Measurements from ENCODE around the gene ANK3.

ANK3 gene

DNA sequence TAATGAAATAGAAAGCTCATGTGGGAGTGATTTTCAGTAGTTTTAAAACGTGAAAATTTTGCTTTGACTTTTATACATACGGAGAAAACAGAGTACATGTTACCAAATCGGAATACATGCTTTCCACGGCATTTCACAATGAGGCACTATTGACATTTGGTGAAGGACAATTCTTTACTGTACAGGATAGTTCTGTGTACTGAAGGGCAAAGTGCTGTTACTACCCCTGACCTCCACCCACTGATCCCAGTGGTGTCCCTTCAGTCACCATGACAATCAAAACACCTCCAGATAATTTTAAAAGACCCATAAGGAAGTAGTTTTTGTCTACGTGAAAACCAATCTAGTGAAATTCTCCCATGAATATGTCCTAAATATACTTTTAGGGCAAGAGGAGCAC lies 33.1 kb upstream of the ANK3 start:
- no peaks in the 10 kb centered on the region for H3K9me3 ChIP-seq (ENCODE audit: control insufficient read depth, insufficient read depth, low read length)
- 0 out of 2 replicates have a peak, but pooled peaks cover 2% of the 10 kb centered on the region for H3K4me1 ChIP-seq (ENCODE audit: insufficient read depth, low read length)
- H3K9ac ChIP-seq (ENCODE audit: low read depth, low read length): no peak overlapping the region
- H3K36me3 ChIP-seq (ENCODE audit: insufficient read depth, low read length): no peaks in the 10 kb centered on the region

DNA sequence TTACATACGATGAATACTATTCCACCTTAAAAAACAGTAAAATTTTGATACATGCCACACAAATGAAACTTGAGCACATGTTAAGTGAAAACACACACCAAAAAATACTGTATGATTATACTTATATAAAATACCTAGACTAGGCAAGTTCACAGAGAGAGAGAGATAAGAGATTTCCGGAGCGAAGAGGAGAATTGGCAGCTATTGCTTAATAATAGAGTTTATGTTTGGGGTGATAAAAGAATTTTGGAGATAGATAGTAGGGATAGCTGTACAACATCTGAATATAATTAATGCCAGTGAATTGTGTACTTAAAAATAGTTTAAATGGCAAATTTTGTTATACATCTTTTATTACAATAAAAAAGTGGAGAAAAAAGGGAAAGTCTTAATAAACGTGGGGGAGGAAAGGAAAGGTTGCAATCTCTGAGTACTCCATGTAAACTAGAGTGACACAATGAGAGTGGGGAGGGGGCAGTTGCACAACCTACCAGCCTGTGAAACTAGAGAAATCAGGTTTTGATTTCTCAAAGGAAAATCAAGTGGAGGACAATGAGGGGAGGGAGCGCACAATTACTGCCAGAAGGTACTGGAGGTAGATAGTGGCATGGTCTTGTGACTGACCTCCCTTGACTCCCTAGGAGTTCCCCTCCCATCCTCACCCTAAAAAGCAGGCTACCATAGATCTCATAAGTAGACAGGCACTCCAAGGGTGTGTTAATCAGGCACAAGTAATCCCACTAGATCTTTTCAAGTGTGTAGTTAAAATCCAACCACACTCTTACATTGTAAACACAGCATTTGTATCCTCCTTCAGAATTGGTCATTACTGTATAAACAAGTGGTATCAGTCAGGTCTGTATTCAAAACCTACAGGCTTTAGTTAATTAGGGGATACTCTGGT lies 31.6 kb upstream of the ANK3 start:
- no peak overlapping the region for H3K9ac ChIP-seq (ENCODE audit: low read depth, low read length)
- no peaks in the 10 kb centered on the region for H3K36me3 ChIP-seq (ENCODE audit: insufficient read depth, low read length)
- no peaks in the 10 kb centered on the region for H3K4me1 ChIP-seq (ENCODE audit: insufficient read depth, low read length)
- H3K9me3 ChIP-seq (ENCODE audit: control insufficient read depth, insufficient read depth, low read length): no peaks in the 10 kb centered on the region

DNA sequence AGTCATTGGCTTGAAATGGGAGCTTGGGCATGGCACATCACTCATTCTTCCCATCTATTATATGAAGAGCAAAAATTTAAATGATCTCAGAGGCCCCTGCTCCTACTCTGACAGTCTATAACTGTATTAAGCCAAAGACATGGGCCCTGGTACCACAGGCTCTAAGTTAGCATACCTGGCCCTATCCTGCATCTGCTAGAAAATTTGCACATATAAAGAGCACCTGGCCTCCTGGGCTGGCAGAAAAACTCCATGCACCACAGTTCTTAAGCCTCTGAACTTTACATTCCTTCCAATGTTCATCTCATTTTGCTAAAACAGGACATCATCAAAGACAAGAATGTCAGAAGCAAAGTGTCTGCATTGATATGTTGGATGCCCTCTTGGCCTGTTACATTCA lies 29.6 kb upstream of the ANK3 start:
- H3K4me1 ChIP-seq (ENCODE audit: insufficient read depth, low read length): peaks cover 6% of the 10 kb centered on the region; the same call in 1 of the 2 replicates
- no peaks in the 10 kb centered on the region for H3K9me3 ChIP-seq (ENCODE audit: control insufficient read depth, insufficient read depth, low read length)
- H3K36me3 ChIP-seq (ENCODE audit: insufficient read depth, low read length): no peaks in the 10 kb centered on the region
- H3K9ac ChIP-seq (ENCODE audit: low read depth, low read length): no peak overlapping the region

DNA sequence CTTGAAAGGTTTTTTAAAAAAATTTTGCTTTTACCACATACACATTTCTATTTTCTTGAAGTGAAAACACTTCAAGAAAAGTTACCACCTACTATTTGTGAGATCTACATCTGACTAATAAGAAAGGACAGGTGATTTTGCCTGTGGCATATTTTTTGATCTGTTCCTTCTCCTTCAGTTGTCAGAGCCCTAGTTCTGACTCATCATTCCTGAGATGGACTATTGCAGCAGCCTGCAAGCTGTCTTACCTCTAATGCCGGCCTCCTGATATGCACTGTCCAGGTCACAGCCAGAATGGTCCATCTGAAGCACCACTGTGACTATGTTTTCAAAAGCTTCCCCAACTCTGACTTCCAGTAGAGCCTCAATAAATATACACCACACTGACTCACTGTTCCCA lies 28.2 kb upstream of the ANK3 start:
- peaks cover 6% of the 10 kb centered on the region; the same call in 1 of the 2 replicates for H3K4me1 ChIP-seq (ENCODE audit: insufficient read depth, low read length)
- no peaks in the 10 kb centered on the region for H3K9me3 ChIP-seq (ENCODE audit: control insufficient read depth, insufficient read depth, low read length)
- H3K36me3 ChIP-seq (ENCODE audit: insufficient read depth, low read length): no peaks in the 10 kb centered on the region
- H3K9ac ChIP-seq (ENCODE audit: low read depth, low read length): no peak overlapping the region

DNA sequence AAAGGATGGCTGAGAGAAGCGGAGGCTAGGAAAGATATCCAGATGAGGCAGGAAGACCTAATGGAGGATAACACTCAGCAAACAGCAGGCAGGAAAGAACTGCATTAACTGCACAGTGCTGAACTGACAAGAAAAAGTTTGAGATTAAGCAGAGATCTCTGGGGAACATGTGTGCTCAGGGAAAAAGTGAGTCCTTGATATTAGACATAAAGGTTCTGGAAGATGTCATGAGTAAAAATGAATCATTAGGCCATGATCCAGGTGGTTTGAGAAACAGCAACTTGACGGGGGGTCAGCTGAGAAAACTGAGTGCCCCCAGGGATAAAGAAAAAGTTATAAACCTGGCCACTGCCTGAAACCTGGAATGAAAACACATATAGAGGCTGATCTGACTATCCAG lies 27.3 kb upstream of the ANK3 start:
- H3K9ac ChIP-seq (ENCODE audit: low read depth, low read length): no peak overlapping the region
- peaks cover 6% of the 10 kb centered on the region; the same call in 1 of the 2 replicates for H3K4me1 ChIP-seq (ENCODE audit: insufficient read depth, low read length)
- H3K9me3 ChIP-seq (ENCODE audit: control insufficient read depth, insufficient read depth, low read length): no peaks in the 10 kb centered on the region
- no peaks in the 10 kb centered on the region for H3K36me3 ChIP-seq (ENCODE audit: insufficient read depth, low read length)

DNA sequence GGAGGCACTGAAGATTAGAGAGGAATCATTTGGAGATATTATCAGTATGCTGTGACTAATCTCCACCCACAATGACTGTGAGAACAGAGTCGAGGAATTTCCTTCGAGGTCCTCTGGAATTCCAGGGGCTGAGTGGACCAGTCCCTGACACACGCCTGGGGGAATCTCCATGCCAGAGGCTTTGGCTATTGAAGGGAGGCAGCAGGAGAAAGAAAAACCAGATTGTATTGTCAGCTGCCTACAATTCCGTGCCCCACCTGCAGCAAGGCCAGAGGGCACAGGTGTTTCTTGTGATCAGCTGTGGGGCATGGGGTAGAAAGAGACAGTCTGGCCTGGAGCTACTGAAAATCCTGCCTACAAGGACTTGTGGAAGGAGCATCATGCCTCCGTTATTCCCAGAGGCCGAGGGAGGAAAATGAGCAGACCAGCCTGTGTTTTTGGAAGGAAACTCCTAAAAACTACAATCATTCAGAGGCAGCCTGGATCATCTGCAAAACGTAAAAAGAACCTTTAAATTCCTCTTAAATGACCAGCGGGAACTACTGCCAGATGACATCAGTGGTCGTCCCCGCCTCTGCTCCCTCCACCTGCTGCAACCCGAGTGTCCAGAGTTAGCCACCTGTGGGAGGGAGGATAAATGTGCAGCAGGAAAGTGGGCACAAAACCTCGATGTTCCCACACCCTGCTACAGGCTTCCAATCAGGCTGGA lies 25.4 kb upstream of the ANK3 start:
- Histone ChIP-seq H3K36me3 (ENCODE audit: insufficient read depth, low read length) (no peaks in the 10 kb centered on the region), H3K4me1 (ENCODE audit: insufficient read depth, low read length) (peaks cover 6% of the 10 kb centered on the region; the same call in 1 of the 2 replicates), H3K9ac (ENCODE audit: low read depth, low read length) (no peak overlapping the region), H3K9me3 (ENCODE audit: control insufficient read depth, insufficient read depth, low read length) (no peaks in the 10 kb centered on the region)

DNA sequence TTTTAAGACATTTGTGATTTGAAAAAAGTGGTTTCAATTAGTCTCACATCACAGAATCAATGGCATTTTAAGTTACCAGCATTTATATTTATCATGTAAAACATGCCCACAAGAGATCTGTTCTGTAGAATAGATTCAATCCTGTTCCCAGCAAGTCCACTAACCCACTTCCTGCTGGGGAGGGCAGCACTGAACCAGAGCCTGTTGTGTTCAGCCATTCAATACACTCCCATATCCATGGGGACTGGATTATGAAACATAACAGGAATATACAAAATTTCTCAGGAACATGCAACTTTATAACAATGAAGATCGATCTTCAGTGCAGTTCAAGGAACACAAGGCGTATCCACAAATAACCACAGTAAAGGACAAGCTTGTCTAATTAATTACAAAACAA lies 24.4 kb upstream of the ANK3 start:
- Histone ChIP-seq H3K36me3 (ENCODE audit: insufficient read depth, low read length) (no peaks in the 10 kb centered on the region), H3K9ac (ENCODE audit: low read depth, low read length) (no peak overlapping the region), H3K4me1 (ENCODE audit: insufficient read depth, low read length) (peaks cover 6% of the 10 kb centered on the region; the same call in 1 of the 2 replicates), H3K9me3 (ENCODE audit: control insufficient read depth, insufficient read depth, low read length) (no peaks in the 10 kb centered on the region)

DNA sequence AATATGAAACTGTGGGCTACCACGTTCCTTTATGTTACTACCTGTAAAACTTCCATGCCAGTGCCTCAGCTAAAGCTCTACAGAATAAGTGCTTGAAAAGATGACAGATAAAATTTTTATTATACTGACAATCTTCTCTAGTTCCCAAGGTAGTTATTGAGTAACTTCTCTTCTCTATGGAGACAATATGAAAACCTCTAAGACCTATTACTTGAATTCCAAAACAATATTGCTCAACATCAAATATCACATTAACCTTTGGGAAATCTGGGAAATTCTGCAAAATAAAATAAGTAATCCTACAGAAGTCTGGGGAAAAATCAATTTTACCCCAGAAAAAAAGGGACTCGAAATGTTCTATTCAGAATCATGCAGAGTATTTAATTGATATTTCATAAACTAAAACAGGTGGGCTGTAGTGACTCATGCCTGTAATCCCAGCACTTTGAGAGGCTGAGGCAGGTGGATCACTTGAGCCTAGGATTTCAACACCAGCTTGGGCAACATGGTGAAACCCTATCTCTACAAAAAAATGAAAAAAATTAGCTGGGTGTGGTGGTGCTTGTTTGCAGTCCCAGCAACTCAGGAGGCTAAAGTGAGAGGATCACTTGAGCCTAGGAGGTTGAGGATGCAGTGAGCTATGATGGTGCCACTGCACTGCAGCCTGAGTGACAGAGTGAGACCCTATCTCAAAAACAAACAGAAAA lies 23.8 kb upstream of the ANK3 start:
- Histone ChIP-seq H3K9me3 (ENCODE audit: control insufficient read depth, insufficient read depth, low read length) (no peaks in the 10 kb centered on the region), H3K36me3 (ENCODE audit: insufficient read depth, low read length) (no peaks in the 10 kb centered on the region), H3K9ac (ENCODE audit: low read depth, low read length) (no peak overlapping the region), H3K4me1 (ENCODE audit: insufficient read depth, low read length) (peaks cover 6% of the 10 kb centered on the region; the same call in 1 of the 2 replicates)

DNA sequence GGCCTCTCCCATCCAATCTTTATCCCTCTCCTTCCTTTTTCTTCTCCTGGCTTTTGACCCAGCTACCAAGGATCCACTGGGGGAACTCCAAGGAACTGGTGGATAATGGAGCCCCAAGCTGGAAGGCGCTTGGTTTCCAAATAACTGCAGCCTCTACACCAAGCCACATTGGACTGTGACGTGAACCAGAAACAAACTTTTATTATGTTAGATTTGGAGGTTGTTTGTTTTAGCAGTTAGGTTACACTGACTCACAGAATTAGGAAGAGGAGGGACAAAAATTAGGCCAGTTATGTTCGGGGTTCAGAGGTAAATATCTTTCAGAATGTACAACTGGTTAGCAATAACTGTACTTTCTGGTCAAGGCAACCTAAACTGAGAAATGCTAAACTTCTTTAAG lies 21.3 kb upstream of the ANK3 start:
- no peaks in the 10 kb centered on the region for H3K36me3 ChIP-seq (ENCODE audit: insufficient read depth, low read length)
- H3K9me3 ChIP-seq (ENCODE audit: control insufficient read depth, insufficient read depth, low read length): no peaks in the 10 kb centered on the region
- H3K9ac ChIP-seq (ENCODE audit: low read depth, low read length): no peak overlapping the region
- H3K4me1 ChIP-seq (ENCODE audit: insufficient read depth, low read length): peaks cover 6% of the 10 kb centered on the region; the same call in 1 of the 2 replicates

DNA sequence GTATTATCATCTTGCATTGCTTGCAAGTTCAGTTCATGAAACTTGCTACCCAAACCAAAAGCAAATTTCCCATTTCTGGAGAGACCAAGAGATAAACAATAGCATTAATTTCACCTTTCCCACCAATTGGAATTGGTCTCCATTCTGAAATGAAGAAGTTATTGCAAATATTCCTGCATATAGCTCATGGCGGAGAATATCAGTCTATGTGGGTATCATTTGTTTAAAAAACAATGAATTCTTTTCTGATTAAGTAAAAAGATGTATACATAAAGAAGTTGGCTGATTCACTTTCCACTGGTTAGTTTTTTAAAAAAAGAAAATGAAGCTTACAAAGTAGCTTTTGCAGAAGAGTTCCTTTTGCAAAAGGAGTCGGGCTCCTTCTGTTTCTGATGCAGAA lies 19.5 kb upstream of the ANK3 start:
- no peaks in the 10 kb centered on the region for H3K9me3 ChIP-seq (ENCODE audit: control insufficient read depth, insufficient read depth, low read length)
- no peaks in the 10 kb centered on the region for H3K4me1 ChIP-seq (ENCODE audit: insufficient read depth, low read length)
- H3K36me3 ChIP-seq (ENCODE audit: insufficient read depth, low read length): no peaks in the 10 kb centered on the region
- H3K9ac ChIP-seq (ENCODE audit: low read depth, low read length): no peak overlapping the region

DNA sequence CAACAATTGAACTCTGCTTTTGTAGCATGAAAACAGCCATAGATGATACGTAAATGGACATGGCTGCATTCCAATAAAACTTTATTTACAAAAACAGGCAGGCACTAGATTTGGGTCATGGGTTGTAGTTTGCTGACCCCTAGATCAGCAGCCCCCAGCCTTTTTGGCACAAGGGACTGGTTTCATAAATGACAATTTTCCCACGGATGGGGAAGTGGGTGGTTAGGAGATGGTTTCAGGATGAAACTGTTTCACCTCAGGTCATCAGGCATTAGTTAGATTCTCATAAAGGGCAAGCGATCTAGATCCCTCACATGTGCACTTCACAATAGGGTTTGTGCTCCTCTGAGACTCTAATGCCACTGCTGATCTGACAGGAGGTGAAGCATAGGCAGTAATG lies 16.5 kb upstream of the ANK3 start:
- H3K9me3 ChIP-seq (ENCODE audit: control insufficient read depth, insufficient read depth, low read length): no peaks in the 10 kb centered on the region
- no peaks in the 10 kb centered on the region for H3K4me1 ChIP-seq (ENCODE audit: insufficient read depth, low read length)
- no peaks in the 10 kb centered on the region for H3K36me3 ChIP-seq (ENCODE audit: insufficient read depth, low read length)
- H3K9ac ChIP-seq (ENCODE audit: low read depth, low read length): no peak overlapping the region

DNA sequence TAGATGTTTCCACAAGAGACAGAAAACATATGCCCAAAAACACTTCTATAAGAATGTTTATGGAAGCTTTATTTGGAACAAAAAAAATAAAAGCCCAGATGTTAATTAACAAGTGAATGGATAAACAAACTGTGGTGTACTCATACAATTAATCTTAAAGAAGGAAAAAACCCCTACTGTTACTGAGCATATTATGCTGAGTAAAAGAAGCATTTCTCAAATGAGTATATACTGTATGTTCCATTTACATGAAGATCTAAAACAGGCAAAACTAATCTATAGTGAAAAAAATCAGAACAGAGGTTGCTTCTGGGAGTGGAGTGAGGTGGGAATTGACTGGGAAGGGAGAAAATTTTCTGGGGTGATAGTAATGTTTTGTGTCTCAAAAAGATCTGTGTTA lies 15.5 kb upstream of the ANK3 start:
- no peaks in the 10 kb centered on the region for H3K36me3 ChIP-seq (ENCODE audit: insufficient read depth, low read length)
- H3K9ac ChIP-seq (ENCODE audit: low read depth, low read length): no peak overlapping the region

DNA sequence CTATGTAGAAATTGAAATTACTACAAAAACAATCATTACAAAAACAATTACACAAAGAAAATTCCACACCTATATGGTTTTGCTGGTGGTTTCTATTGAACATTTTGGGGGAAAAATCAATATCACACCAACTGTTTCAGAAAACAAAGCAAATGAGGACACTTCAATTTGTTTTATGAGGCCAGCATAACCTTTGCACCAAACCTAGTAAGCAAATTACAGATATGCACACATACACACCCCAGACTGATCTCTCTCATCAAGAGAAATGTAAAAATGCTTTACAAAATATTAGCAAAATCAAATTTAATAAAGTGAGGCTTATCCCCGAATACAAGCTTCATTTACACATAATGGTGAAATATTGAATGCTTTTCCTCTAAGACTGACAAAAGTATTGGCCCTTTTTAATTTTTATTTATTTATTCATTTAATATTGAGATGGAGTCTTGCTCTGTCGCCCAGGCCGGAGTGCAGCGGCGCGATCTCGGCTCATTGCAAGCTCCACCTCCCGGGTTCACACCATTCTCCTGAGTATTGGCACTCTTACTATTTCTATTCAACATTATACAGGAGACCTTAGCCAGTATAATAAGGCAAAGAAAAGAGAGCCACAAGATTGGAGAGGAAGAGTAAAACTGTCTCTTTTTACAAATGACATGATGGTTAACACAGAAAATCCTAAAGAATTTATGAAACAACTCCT lies 13.6 kb upstream of the ANK3 start:
- Histone ChIP-seq H3K4me1 (ENCODE audit: insufficient read depth, low read length) (0 out of 2 replicates have a peak, but pooled peaks cover 4% of the 10 kb centered on the region), H3K36me3 (ENCODE audit: insufficient read depth, low read length) (no peaks in the 10 kb centered on the region), H3K9me3 (ENCODE audit: control insufficient read depth, insufficient read depth, low read length) (no peaks in the 10 kb centered on the region), H3K9ac (ENCODE audit: low read depth, low read length) (no peak overlapping the region)

More for the DNA sequence above, 15.5 kb upstream of the ANK3 start:
- Histone ChIP-seq H3K4me1 (ENCODE audit: insufficient read depth, low read length) (no peaks in the 10 kb centered on the region), H3K9me3 (ENCODE audit: control insufficient read depth, insufficient read depth, low read length) (no peaks in the 10 kb centered on the region)

DNA sequence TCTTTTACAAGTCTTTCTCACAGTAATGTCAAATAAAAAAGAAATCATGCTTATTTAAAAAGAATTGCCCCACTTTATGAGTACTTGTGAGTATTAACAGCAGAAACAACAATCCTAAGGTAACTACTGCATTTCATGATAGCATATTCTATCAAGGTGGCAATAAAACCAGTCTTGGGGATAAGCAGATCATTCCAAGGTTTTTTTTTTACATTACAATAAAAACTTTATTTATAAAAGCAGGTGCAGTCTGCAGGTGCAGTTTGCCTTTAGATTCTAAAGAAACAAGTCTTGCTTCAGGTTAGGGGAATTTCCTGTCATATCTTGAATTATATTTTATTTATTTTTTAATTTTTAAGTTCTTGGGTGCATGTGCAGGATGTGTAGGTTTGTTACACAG lies 10.7 kb upstream of the ANK3 start:
- H3K4me1 ChIP-seq (ENCODE audit: insufficient read depth, low read length): 0 out of 2 replicates have a peak, but pooled peaks cover 4% of the 10 kb centered on the region
- no peaks in the 10 kb centered on the region for H3K9me3 ChIP-seq (ENCODE audit: control insufficient read depth, insufficient read depth, low read length)
- no peaks in the 10 kb centered on the region for H3K36me3 ChIP-seq (ENCODE audit: insufficient read depth, low read length)
- H3K9ac ChIP-seq (ENCODE audit: low read depth, low read length): no peak overlapping the region

Measured in ES-I3 (cell line).